Ectodermal cell (in vitro differentiated cells): ENCODE results near the gene C16orf86.
A peak's percentile ranks its signal among the peaks of the same experiment; 100 is the strongest.

Experiments
- H3K27ac ChIP-seq: 2 replicates; pipeline ENCODE4 v1.7.0; 2013; ENCODE audit warnings: mild to moderate bottlenecking, low read depth, low read length; ENCODE audit not compliant: insufficient read depth, poor library complexity, severe bottlenecking
- H3K27me3 ChIP-seq: 2 replicates; pipeline ENCODE4 v1.7.0; 2013; ENCODE audit warnings: mild to moderate bottlenecking, low read length; ENCODE audit not compliant: insufficient read depth, control insufficient read depth, poor library complexity, severe bottlenecking
- H3K36me3 ChIP-seq: one replicate; pipeline ENCODE4 v1.7.0; 2013; ENCODE audit warnings: low read length; ENCODE audit not compliant: control insufficient read depth, insufficient read depth
- H3K4me1 ChIP-seq: one replicate; pipeline ENCODE4 v1.7.0; 2013; ENCODE audit warnings: low read length; ENCODE audit not compliant: control insufficient read depth, insufficient read depth
- H3K4me3 ChIP-seq: 2 replicates; pipeline ENCODE4 v1.7.0; 2013; ENCODE audit warnings: low read depth, low read length, control low read depth; ENCODE audit not compliant: insufficient read depth
- H3K9me3 ChIP-seq: 2 replicates; pipeline ENCODE4 v1.7.0; 2013; ENCODE audit warnings: mild to moderate bottlenecking, low read length, moderate library complexity; ENCODE audit not compliant: control insufficient read depth
- WGBS, 2 experiments: methylation state at CpG; one replicate each; pipeline ENCODE4 v1.1.7; 2013; ENCODE audit warnings: missing lambda C conversion rate in 2 of 2; 5-methylcytosine and 5-hydroxymethylcytosine counted together

C16orf86 gene

GRCh38 chr16:67661101-67661761, 5.4 kb upstream of the C16orf86 start:
- Histone ChIP-seq H3K4me1 (peaks cover 19% of the 10 kb centered on the region), H3K9me3 (no peaks in the 10 kb centered on the region), H3K4me3 (peak overlapping the region; percentile 90), H3K27ac (peak overlapping the region; percentile 83), H3K27me3 (peaks cover 6% of the 10 kb centered on the region), H3K36me3 (no peaks in the 10 kb centered on the region)
- WGBS, 2 experiments: 10 to 11% methylated on average over 39 of the region's 39 CpGs

GRCh38 chr16:67661886-67662652, 4.5 kb upstream of the C16orf86 start:
- WGBS, 2 experiments: 94 to 96% methylated on average over 34 of the region's 34 CpGs
- no peak overlapping the region for H3K27ac ChIP-seq
- H3K9me3 ChIP-seq: no peaks in the 10 kb centered on the region
- peak overlapping the region; percentile 90 for H3K4me3 ChIP-seq
- H3K27me3 ChIP-seq: peaks cover 7% of the 10 kb centered on the region
- peaks cover 20% of the 10 kb centered on the region for H3K4me1 ChIP-seq
- no peaks in the 10 kb centered on the region for H3K36me3 ChIP-seq

- Histone ChIP-seq H3K27ac (no peak overlapping the region), H3K4me1 (peaks cover 25% of the 10 kb centered on the region), H3K36me3 (no peaks in the 10 kb centered on the region), H3K4me3 (no peak overlapping the region), H3K27me3 (peaks cover 9% of the 10 kb centered on the region), H3K9me3 (no peaks in the 10 kb centered on the region)
These were observed 4.0 kb upstream of the C16orf86 start for GRCh38 chr16:67662653-67663010.

GRCh38 chr16:67663151-67663876, 3.3 kb upstream of the C16orf86 start:
- H3K27me3 ChIP-seq: peaks cover 9% of the 10 kb centered on the region
- peaks cover 32% of the 10 kb centered on the region for H3K4me1 ChIP-seq
- no peak overlapping the region for H3K27ac ChIP-seq
- WGBS, 2 experiments: 80% methylated on average over 25 of the region's 25 CpGs
- no peaks in the 10 kb centered on the region for H3K9me3 ChIP-seq
- H3K36me3 ChIP-seq: no peaks in the 10 kb centered on the region
- no peak overlapping the region for H3K4me3 ChIP-seq

- Histone ChIP-seq H3K27me3 (peaks cover 9% of the 10 kb centered on the region), H3K4me3 (no peak overlapping the region), H3K9me3 (no peaks in the 10 kb centered on the region), H3K27ac (no peak overlapping the region), H3K36me3 (no peaks in the 10 kb centered on the region), H3K4me1 (peaks cover 30% of the 10 kb centered on the region)
- 94 to 98% methylated on average over 6 of the region's 6 CpGs for WGBS, 2 experiments
These were observed 2.8 kb upstream of the C16orf86 start for GRCh38 chr16:67663877-67664222.

- Histone ChIP-seq H3K9me3 (no peaks in the 10 kb centered on the region), H3K27me3 (peaks cover 9% of the 10 kb centered on the region), H3K36me3 (no peaks in the 10 kb centered on the region), H3K4me1 (peaks cover 26% of the 10 kb centered on the region), H3K27ac (no peak overlapping the region), H3K4me3 (no peak overlapping the region)
- 85 to 91% methylated on average over 4 of the region's 4 CpGs for WGBS, 2 experiments
These were observed 2.4 kb upstream of the C16orf86 start for GRCh38 chr16:67664258-67664657.

GRCh38 chr16:67664871-67665270, 1.7 kb upstream of the C16orf86 start:
- Histone ChIP-seq H3K36me3 (no peaks in the 10 kb centered on the region), H3K9me3 (no peaks in the 10 kb centered on the region), H3K27ac (no peak overlapping the region), H3K4me1 (peaks cover 23% of the 10 kb centered on the region), H3K27me3 (peaks cover 9% of the 10 kb centered on the region), H3K4me3 (no peak overlapping the region)
- WGBS, 2 experiments: 94 to 97% methylated on average over 7 of the region's 7 CpGs

GRCh38 chr16:67665598-67665997, 1.0 kb upstream of the C16orf86 start:
- Histone ChIP-seq H3K36me3 (no peaks in the 10 kb centered on the region), H3K27ac (no peak overlapping the region), H3K9me3 (no peaks in the 10 kb centered on the region), H3K4me3 (peak overlapping the region; percentile 67), H3K4me1 (peaks cover 23% of the 10 kb centered on the region), H3K27me3 (peaks cover 9% of the 10 kb centered on the region)
- WGBS, 2 experiments: 71 to 86% methylated on average over 5 of the region's 5 CpGs

- no peaks in the 10 kb centered on the region for H3K36me3 ChIP-seq
- H3K27ac ChIP-seq: peak overlapping the region; percentile 78
- H3K4me3 ChIP-seq: peak overlapping the region; percentile 67
- H3K9me3 ChIP-seq: no peaks in the 10 kb centered on the region
- 2% methylated on average over 46 of the region's 46 CpGs for WGBS, 2 experiments
- peaks cover 23% of the 10 kb centered on the region for H3K4me1 ChIP-seq
- peaks cover 9% of the 10 kb centered on the region for H3K27me3 ChIP-seq
These were observed 522 bp upstream of the C16orf86 start for GRCh38 chr16:67666032-67666551.

- Histone ChIP-seq H3K36me3 (no peaks in the 10 kb centered on the region), H3K27ac (no peak overlapping the region), H3K27me3 (peaks cover 3% of the 10 kb centered on the region), H3K4me3 (peak overlapping the region; percentile 67), H3K4me1 (peaks cover 13% of the 10 kb centered on the region), H3K9me3 (no peaks in the 10 kb centered on the region)
- 75 to 83% methylated on average over 10 of the region's 10 CpGs for WGBS, 2 experiments
These were observed 821 bp downstream of the C16orf86 start for GRCh38 chr16:67667453-67667816.
